Thyroid gland (tissue), 4 donors: ENCODE measurements around the gene IFI16. TPM values are rescaled to one million over a fixed set of nuclear protein-coding genes. Genes with fewer than 3 reads are reported as not detected.
A peak's percentile ranks its signal among the peaks of the same experiment; 100 is the strongest.

Experiments used
- DNase-seq, 2 donors: peaks; one replicate each; pipeline ENCODE4 v3.0.0-alpha.2; 2019
- H3K27ac ChIP-seq, 3 donors: fragments of 200-600 bp; sonication (generic); 1 replicate in 2 of 3; 2 replicates in 1 of 3; pipeline ENCODE4 v1.5.1; 2016 to 2019; ENCODE audit warnings: mild to moderate bottlenecking in 1 of 3, moderate library complexity in 1 of 3
- H3K27me3 ChIP-seq: fragments of 200-600 bp; sonication (generic); one replicate; pipeline ENCODE4 v1.5.1; 2019
- H3K36me3 ChIP-seq, 2 donors: fragments of 200-600 bp; sonication (generic); one replicate each; pipeline ENCODE4 v1.5.1; 2016 to 2019
- H3K4me1 ChIP-seq, 2 donors: fragments of 200-600 bp; sonication (generic); one replicate each; pipeline ENCODE4 v1.5.1; 2017 to 2019
- H3K4me3 ChIP-seq, 3 donors: fragments of 200-600 bp; sonication (generic); replicated peaks in 1 of 3; 1 replicate in 2 of 3; 2 replicates in 1 of 3; pipeline ENCODE4 v1.5.1; 2016; ENCODE audit warnings: mild to moderate bottlenecking in 1 of 3
- H3K9me3 ChIP-seq: fragments of 200-600 bp; sonication (generic); one replicate; pipeline ENCODE4 v1.5.1; 2017
- POLR2A ChIP-seq, 2 donors: fragments of 450-650 bp; IDR thresholded peaks; one replicate each; pipeline ENCODE4 v1.6.1; 2017; ENCODE audit warnings: antibody characterized with exemption in 2 of 2, mild to moderate bottlenecking in 2 of 2, moderate library complexity in 1 of 2
- WGBS, 2 donors: methylation state at CpG; one replicate each; pipeline ENCODE4 v1.1.5; 2017; 5-methylcytosine and 5-hydroxymethylcytosine counted together
- intact Hi-C: fragments of 100-400 bp; cut with DNase I; formaldehyde crosslinking; loops from one replicate; pipeline ENCODE4 v1.15.1; 2023
- total RNA-seq, 4 donors: library from RNA; depleted of rRNA; stranded (reverse); fragments of >200 nt; gene quantifications; one replicate each; pipeline ENCODE4 v1.2.3, GENCODE V29; 2016
- TF ChIP-seq, protein P1 (sequence below), 6 experiments: fragments of 200-600 bp in 3 of 6; fragments of 450-650 bp in 3 of 6; sonication (generic) in 3 of 6; IDR thresholded peaks; one replicate each; pipeline ENCODE4 v1.5.1; 2016 to 2019; ENCODE audit warnings: antibody characterized with exemption in 6 of 6, mild to moderate bottlenecking in 2 of 6, inconsistent platforms in 1 of 6, moderate library complexity in 1 of 6

IFI16 gene
- total RNA-seq, 4 donors from 2014 or later = 29.8 to 110 (median 49.5) TPM

- Histone ChIP-seq H3K36me3 (no peaks in the 10 kb centered on the region), H3K4me1 (no peaks in the 10 kb centered on the region), H3K4me3 (no peak overlapping the region), H3K9me3 (no peaks in the 10 kb centered on the region), H3K27me3 (no peaks in the 10 kb centered on the region), H3K27ac (no peak overlapping the region)
- TF ChIP-seq, protein P1, sequence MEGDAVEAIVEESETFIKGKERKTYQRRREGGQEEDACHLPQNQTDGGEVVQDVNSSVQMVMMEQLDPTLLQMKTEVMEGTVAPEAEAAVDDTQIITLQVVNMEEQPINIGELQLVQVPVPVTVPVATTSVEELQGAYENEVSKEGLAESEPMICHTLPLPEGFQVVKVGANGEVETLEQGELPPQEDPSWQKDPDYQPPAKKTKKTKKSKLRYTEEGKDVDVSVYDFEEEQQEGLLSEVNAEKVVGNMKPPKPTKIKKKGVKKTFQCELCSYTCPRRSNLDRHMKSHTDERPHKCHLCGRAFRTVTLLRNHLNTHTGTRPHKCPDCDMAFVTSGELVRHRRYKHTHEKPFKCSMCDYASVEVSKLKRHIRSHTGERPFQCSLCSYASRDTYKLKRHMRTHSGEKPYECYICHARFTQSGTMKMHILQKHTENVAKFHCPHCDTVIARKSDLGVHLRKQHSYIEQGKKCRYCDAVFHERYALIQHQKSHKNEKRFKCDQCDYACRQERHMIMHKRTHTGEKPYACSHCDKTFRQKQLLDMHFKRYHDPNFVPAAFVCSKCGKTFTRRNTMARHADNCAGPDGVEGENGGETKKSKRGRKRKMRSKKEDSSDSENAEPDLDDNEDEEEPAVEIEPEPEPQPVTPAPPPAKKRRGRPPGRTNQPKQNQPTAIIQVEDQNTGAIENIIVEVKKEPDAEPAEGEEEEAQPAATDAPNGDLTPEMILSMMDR (IDR thresholded peaks at IDR 0.05) = no peak
- TF ChIP-seq POLR2A (IDR thresholded peaks at IDR 0.05) = no peak
- no peak for DNase-seq
- intact Hi-C loops = no loop called here
These were observed 25.3 kb upstream of the IFI16 start for GRCh38 chr1:158984386-158984785.

GRCh38 chr1:158989424-158989823 is 20.3 kb upstream of the IFI16 start:
- H3K4me3 ChIP-seq = no peak overlapping the region
- 60 to 69% methylated on average over 1 of the region's 1 CpG for WGBS, 2 donors
- DNase-seq = no peak
- intact Hi-C loops = no loop called here
- H3K27me3 ChIP-seq = no peaks in the 10 kb centered on the region
- no peak for TF ChIP-seq POLR2A (IDR thresholded peaks at IDR 0.05)
- TF ChIP-seq, protein P1 (IDR thresholded peaks at IDR 0.05) = no peak
- no peaks in the 10 kb centered on the region for H3K4me1 ChIP-seq
- H3K9me3 ChIP-seq = no peaks in the 10 kb centered on the region
- no peaks in the 10 kb centered on the region for H3K36me3 ChIP-seq
- H3K27ac ChIP-seq = no peak overlapping the region

DNA sequence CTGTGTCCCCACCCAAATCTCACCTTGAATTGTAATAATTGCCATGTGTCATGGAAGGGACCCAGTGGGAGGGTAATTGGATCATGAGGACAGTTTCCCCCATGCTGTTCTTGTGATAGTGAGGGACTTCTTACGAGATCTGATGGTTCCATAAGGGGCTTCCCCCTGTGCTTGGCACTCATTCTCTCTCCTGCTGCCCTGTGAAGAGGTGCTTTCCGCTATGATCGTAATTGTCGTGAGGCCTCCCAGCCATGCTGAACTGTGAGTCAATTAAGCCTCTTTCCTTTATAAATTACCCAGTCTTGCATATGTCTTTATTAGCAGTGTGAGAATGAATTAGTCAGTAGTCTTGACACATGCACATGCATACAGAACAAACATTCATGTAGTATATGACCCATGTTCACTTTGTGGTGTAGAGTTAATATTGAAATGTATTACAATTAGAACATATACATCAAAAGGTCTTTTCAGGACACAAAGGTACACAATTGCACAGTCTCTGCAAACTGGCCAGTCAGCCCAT is 16.9 kb upstream of the IFI16 start:
- intact Hi-C loops = no loop called here
- Histone ChIP-seq H3K27me3 (no peaks in the 10 kb centered on the region), H3K36me3 (no peaks in the 10 kb centered on the region), H3K27ac (no peak overlapping the region), H3K4me3 (no peak overlapping the region), H3K9me3 (no peaks in the 10 kb centered on the region), H3K4me1 (no peaks in the 10 kb centered on the region)
- TF ChIP-seq POLR2A (IDR thresholded peaks at IDR 0.05) = no peak
- TF ChIP-seq, protein P1 (IDR thresholded peaks at IDR 0.05) = no peak
- WGBS, 2 donors = 93% methylated on average over 4 of the region's 4 CpGs
- DNase-seq = no peak

DNA sequence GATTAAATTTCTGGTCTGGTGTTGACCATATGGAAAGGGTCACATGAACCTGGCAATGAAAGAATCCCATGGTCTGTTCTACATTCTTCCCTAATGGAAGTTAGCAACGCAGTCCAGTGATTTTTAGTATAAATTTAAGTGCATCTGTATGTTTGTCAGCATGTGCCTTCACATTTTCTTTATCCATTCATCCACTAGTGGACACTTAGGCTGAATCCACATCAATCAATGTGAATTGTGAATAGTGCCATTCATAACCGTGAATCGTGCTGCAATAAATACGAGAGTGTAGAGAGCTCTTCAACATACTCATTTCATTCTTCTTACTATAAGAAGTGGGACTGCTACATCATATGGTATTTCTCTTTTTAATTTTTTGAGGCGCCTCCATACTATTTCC is 12.7 kb upstream of the IFI16 start:
- intact Hi-C loops = no loop called here
- Histone ChIP-seq H3K27me3 (no peaks in the 10 kb centered on the region), H3K27ac (no peak overlapping the region), H3K36me3 (no peaks in the 10 kb centered on the region), H3K4me3 (no peak overlapping the region), H3K9me3 (no peaks in the 10 kb centered on the region), H3K4me1 (peaks cover 0 to 7% of the 10 kb centered on the region in 2 donors)
- no peak for DNase-seq
- WGBS, 2 donors = 69 to 73% methylated on average over 5 of the region's 5 CpGs
- TF ChIP-seq POLR2A (IDR thresholded peaks at IDR 0.05) = no peak

GRCh38 chr1:158998037-158998780 is 11.5 kb upstream of the IFI16 start:
- no peak for DNase-seq
- TF ChIP-seq POLR2A (IDR thresholded peaks at IDR 0.05) = no peak
- TF ChIP-seq, protein P1 (IDR thresholded peaks at IDR 0.05) = no peak
- Histone ChIP-seq H3K36me3 (no peaks in the 10 kb centered on the region), H3K27me3 (no peaks in the 10 kb centered on the region), H3K9me3 (no peaks in the 10 kb centered on the region), H3K4me3 (no peak overlapping the region), H3K4me1 (peaks cover 0 to 7% of the 10 kb centered on the region in 2 donors), H3K27ac (peak overlapping the region in 1 of 3 donors; percentile 84)
- WGBS, 2 donors = 46 to 49% methylated on average over 6 of the region's 6 CpGs
- intact Hi-C loops = no loop called here
